Pancreas (tissue), 10 donors: ENCODE data around the gene G6PC1. TPM values are rescaled to one million over a fixed set of nuclear protein-coding genes. Genes with fewer than 3 reads are reported as not detected.
"Not testable (repeated sequence)": the region's sequence is repeated elsewhere in the genome, so short reads cannot be mapped to it uniquely, and the experiment has no call there.

Experiments used
- ATAC-seq, 4 donors: fragments of 200-7000 bp; cut with Tn5 transposase; one replicate each; pipeline versions ENCODE4 v1.8.0 to v1.9.1; 2020; ENCODE audit warnings: mild to moderate bottlenecking in 4 of 4, moderate library complexity in 4 of 4
- DNase-seq, 6 donors: peaks; one replicate each; pipeline ENCODE4 v3.0.0-alpha.2; 2020
- FAIRE-seq: peaks from 2 replicates; lab custom pipeline; 2012; peaks lifted over from hg19 to GRCh38; lab: Jason Lieb, UNC
- H3K27ac ChIP-seq, 4 donors: fragments of 200-600 bp; sonication (generic); 1 replicate in 3 of 4; 2 replicates in 1 of 4; pipeline versions ENCODE4 v1.5.0 to v1.8.0; 2020
- H3K27me3 ChIP-seq, 4 donors: fragments of 200-600 bp; one replicate each; pipeline ENCODE4 v1.8.0; 2021
- H3K36me3 ChIP-seq, 3 donors: fragments of 200-600 bp; sonication (generic) in 1 of 3; one replicate each; pipeline versions ENCODE4 v1.5.0 to v1.8.0; 2020 to 2021
- H3K4me1 ChIP-seq, 3 donors: fragments of 200-600 bp; one replicate each; pipeline ENCODE4 v1.8.0; 2021
- H3K4me3 ChIP-seq, 4 donors: fragments of 200-600 bp; sonication (generic) in 2 of 4; one replicate each; pipeline versions ENCODE4 v1.5.0 to v1.8.0; 2020 to 2021
- H3K9me3 ChIP-seq, 4 donors: fragments of 200-600 bp; one replicate each; pipeline ENCODE4 v1.8.0; 2021
- CTCF ChIP-seq, 4 donors: fragments of 200-600 bp; sonication (generic) in 3 of 4; IDR thresholded peaks; one replicate each; pipeline versions ENCODE4 v1.5.0 to v1.8.0; 2021; ENCODE audit warnings: antibody characterized with exemption in 4 of 4
- WGBS, 2 donors: extraction: QIAGEN DNeasy Blood & Tissue Kit; methylation state at CpG; one replicate each; pipeline ENCODE4 v1.1.7; 2013; 5-methylcytosine and 5-hydroxymethylcytosine counted together
- intact Hi-C, 3 donors: fragments of 100-400 bp; cut with DNase I; formaldehyde crosslinking; loops; one replicate each; pipeline versions ENCODE4 v1.11.1 to v1.14.2; 2022
- polyA plus RNA-seq, 2 donors: library from polyadenylated mRNA; stranded (reverse); fragments of 200-250 nt; gene quantifications; one replicate each; pipeline ENCODE4 v1.2.3, GENCODE V29; 2013
- total RNA-seq, 6 donors: library from RNA; stranded (reverse); fragmentation: NEBNext Ultra II Directional in 4 of 6; extraction: Animal tissue kit (Norgen Biotek cat#: 25700) in 4 of 6; gene quantifications; one replicate each; pipeline versions ENCODE4 v1.2.1 to v1.2.4, GENCODE V29; 2021 to 2023
- donor health status: healthy with polysubstance abuse.
- donor health status: DM: no; HTN: no; CAD: no; lungs with moderate emphysema.
- donor health status: DM: no; HTN: no; CAD: no.
- donor health status: control.
- donor health status: control.
- donor health status: Bipolar disorder and iron deficiency.
- donor health status: DM: yes; HTN: yes; CAD: no.
- donor health status: DM: no; HTN: no; CAD: no.
- donor health status: DM: no; HTN: no; CAD: no.
- donor health status: DM: yes; HTN: yes; CAD: no.

The G6PC1 gene
- total and polyA plus RNA-seq, 8 donors: 0.08 to 0.72 (median 0.23) TPM; not detected in 2

GRCh38 chr17:42853004-42853403, 47.6 kb upstream of the G6PC1 start:
- Histone ChIP-seq H3K36me3 (no peaks in the 10 kb centered on the region), H3K4me3 (peak overlapping the region in 1 of 4 donors; percentile 10), H3K4me1 (no peaks in the 10 kb centered on the region), H3K27ac (no peak overlapping the region), H3K9me3 (no peaks in the 10 kb centered on the region), H3K27me3 (no peaks in the 10 kb centered on the region)
- ATAC-seq: peak in 1 of 4 donors; percentile 8
- DNase-seq: peak in 1 of 6 donors; percentile 19
- WGBS, 2 donors: 72 to 73% methylated on average over 4 of the region's 4 CpGs
- FAIRE-seq: no peak
- no peak for TF ChIP-seq CTCF (IDR thresholded peaks at IDR 0.05)
- intact Hi-C loops: no loop called here

GRCh38 chr17:42853597-42853967, 47.0 kb upstream of the G6PC1 start:
- Histone ChIP-seq H3K36me3 (no peaks in the 10 kb centered on the region), H3K27me3 (no peaks in the 10 kb centered on the region), H3K9me3 (no peaks in the 10 kb centered on the region), H3K27ac (no peak overlapping the region), H3K4me1 (no peaks in the 10 kb centered on the region), H3K4me3 (no peak overlapping the region)
- ATAC-seq (no peak), FAIRE-seq (no peak), DNase-seq (peak in 1 of 6 donors; percentile 16)
- intact Hi-C loops: no loop called here
- no peak for TF ChIP-seq CTCF (IDR thresholded peaks at IDR 0.05)
- WGBS, 2 donors: 75 to 79% methylated on average over 5 of the region's 5 CpGs

- no peaks in the 10 kb centered on the region for H3K36me3 ChIP-seq
- WGBS, 2 donors: 85% methylated on average over 15 of the region's 15 CpGs
- H3K9me3 ChIP-seq: no peaks in the 10 kb centered on the region
- no peaks in the 10 kb centered on the region for H3K4me1 ChIP-seq
- no peak for TF ChIP-seq CTCF (IDR thresholded peaks at IDR 0.05)
- no peak overlapping the region for H3K4me3 ChIP-seq
- no peak for ATAC-seq
- FAIRE-seq: no peak
- H3K27me3 ChIP-seq: no peaks in the 10 kb centered on the region
- H3K27ac ChIP-seq: no peak overlapping the region
- intact Hi-C loops: no loop called here
- peak in 1 of 6 donors; percentile 38 for DNase-seq
These were observed 46.4 kb upstream of the G6PC1 start for GRCh38 chr17:42853968-42854790.

GRCh38 chr17:42855048-42855596, 45.5 kb upstream of the G6PC1 start:
- H3K36me3 ChIP-seq: no peaks in the 10 kb centered on the region
- intact Hi-C loops: no loop called here
- H3K27me3 ChIP-seq: no peaks in the 10 kb centered on the region
- H3K4me3 ChIP-seq: no peak overlapping the region
- no peaks in the 10 kb centered on the region for H3K9me3 ChIP-seq
- no peak overlapping the region for H3K27ac ChIP-seq
- ATAC-seq (peak in 1 of 4 donors; percentile 24), DNase-seq (peak in 1 of 6 donors; percentile 21), FAIRE-seq (no peak)
- WGBS, 2 donors: 79 to 92% methylated on average over 8 of the region's 8 CpGs
- TF ChIP-seq CTCF (IDR thresholded peaks at IDR 0.05): no peak
- no peaks in the 10 kb centered on the region for H3K4me1 ChIP-seq

- H3K9me3 ChIP-seq, intact Hi-C loops, H3K4me1 ChIP-seq, H3K36me3 ChIP-seq, H3K27me3 ChIP-seq, H3K4me3 ChIP-seq, H3K27ac ChIP-seq, FAIRE-seq, ATAC-seq: not testable (repeated sequence)
- WGBS, 2 donors: 88 to 94% methylated on average over 5 to 8 of the region's 8 CpGs
- peak in 1 of 6 donors; percentile 23 for DNase-seq
These were observed 44.5 kb upstream of the G6PC1 start for GRCh38 chr17:42856093-42856492.

GRCh38 chr17:42856516-42856915, 44.1 kb upstream of the G6PC1 start:
- 88 to 95% methylated on average over 5 to 6 of the region's 8 CpGs for WGBS, 2 donors
- H3K9me3 ChIP-seq, FAIRE-seq, H3K36me3 ChIP-seq, H3K4me1 ChIP-seq, intact Hi-C loops, H3K27me3 ChIP-seq, H3K27ac ChIP-seq, H3K4me3 ChIP-seq, ATAC-seq: not testable (repeated sequence)
- peak in 1 of 6 donors; percentile 28 for DNase-seq
